ENCODE results near the gene PHACTR3. TPM values are rescaled to one million over a fixed set of nuclear protein-coding genes. Genes with fewer than 3 reads are reported as not detected.

Gene PHACTR3
- total RNA-seq, 1 donor = not detected

DNA sequence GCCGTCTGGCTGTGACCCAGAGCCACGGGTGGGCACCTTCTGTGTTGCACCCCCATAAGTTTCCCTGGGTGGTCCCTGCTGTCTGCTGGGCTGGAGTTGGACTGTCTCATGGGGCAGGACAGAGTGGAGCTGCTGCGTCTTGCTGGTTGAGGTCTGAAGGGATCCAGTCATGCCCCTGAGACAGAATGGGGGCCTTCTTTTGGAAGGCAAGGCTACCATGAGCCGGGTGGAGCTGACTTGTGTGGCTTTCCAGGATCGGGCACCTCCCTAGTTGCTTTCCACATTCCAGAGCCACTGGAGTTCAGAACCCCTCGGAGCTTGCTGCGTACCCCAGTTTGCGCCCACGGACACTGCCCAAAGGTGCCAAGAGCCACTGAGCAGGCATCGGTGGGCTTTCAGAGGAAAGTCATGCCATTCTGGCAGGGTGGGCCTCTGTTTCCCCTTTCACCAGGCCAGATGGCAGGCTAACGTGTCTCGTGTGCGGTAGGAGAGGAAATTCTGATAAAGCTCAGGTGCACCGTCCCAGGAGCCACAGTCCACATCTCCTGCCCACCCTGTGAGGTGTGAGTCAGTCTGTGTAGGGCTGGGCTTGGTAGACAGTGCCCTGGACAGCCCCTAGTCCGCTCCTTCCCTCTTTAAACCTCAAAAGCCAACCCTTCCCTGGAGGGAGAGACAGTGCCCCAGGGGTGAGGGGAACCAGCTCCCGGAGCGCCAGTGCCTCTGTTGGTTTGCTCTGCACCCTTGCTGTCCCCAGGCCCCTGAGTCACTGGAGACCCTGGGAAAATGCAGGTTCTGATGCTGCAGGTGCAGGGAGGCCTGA is 203.8 kb downstream of the PHACTR3 start:
- Histone ChIP-seq H3K4me1 (ENCODE audit: insufficient read depth, low read length) (no peaks in the 10 kb centered on the region), H3K27ac (ENCODE audit: low read depth, low read length) (no peak overlapping the region), H3K4me2 (ENCODE audit: insufficient read depth, low read length) (no peak overlapping the region), H3K4me3 (ENCODE audit: insufficient read depth, low read length) (no peak overlapping the region), H3K36me3 (ENCODE audit: insufficient read depth, low read length) (no peaks in the 10 kb centered on the region), H3K79me2 (ENCODE audit: insufficient read depth, low read length) (no peaks in the 10 kb centered on the region), H2AFZ (ENCODE audit: low read length) (no peak overlapping the region), H3K9me3 (ENCODE audit: low read depth, low read length) (no peaks in the 10 kb centered on the region), H4K20me1 (ENCODE audit: insufficient read depth, low read length) (no peaks in the 10 kb centered on the region), H3K27me3 (ENCODE audit: insufficient read depth, low read length) (no peaks in the 10 kb centered on the region)
- TF ChIP-seq, protein P1, sequence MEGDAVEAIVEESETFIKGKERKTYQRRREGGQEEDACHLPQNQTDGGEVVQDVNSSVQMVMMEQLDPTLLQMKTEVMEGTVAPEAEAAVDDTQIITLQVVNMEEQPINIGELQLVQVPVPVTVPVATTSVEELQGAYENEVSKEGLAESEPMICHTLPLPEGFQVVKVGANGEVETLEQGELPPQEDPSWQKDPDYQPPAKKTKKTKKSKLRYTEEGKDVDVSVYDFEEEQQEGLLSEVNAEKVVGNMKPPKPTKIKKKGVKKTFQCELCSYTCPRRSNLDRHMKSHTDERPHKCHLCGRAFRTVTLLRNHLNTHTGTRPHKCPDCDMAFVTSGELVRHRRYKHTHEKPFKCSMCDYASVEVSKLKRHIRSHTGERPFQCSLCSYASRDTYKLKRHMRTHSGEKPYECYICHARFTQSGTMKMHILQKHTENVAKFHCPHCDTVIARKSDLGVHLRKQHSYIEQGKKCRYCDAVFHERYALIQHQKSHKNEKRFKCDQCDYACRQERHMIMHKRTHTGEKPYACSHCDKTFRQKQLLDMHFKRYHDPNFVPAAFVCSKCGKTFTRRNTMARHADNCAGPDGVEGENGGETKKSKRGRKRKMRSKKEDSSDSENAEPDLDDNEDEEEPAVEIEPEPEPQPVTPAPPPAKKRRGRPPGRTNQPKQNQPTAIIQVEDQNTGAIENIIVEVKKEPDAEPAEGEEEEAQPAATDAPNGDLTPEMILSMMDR (IDR thresholded peaks at IDR 0.05; ENCODE audit: extremely low read depth, low read depth, low read length) = no peak
- DNase-seq (ENCODE audit: insufficient read length, low spot score, missing footprints) = no peak

DNA sequence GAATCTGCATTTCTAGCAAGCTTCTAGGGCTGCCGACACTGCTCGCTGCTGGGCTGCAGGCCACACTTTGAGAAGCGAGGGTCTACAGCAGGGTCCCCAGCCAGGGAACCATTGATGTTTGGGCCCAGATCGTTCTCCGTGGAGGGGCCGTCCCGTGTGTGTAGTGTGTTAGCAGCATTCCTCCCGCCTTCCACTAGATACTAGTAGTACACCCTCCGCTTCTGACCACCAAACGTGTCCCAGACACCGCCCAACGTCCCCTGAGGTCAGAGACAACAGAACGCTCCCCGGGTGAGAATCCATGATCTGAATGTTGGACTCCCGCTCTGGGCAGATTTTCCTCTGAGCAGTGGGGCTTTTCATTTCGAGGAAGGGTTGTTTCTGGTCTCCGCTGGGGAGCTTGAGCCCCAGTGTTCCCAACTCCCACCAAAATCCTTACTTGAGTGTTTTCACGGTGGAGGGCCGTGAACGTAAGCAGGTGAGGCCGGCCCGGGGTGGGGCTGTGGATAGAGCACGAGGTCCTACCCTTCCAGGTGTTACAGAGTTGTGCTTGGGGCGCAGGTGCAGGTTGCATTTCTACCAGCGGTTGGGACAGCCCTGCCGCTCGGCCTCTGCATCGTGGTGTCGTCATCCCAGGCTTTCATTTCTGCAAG is 204.5 kb downstream of the PHACTR3 start:
- Histone ChIP-seq H3K4me1 (ENCODE audit: insufficient read depth, low read length) (no peaks in the 10 kb centered on the region), H2AFZ (ENCODE audit: low read length) (no peak overlapping the region), H3K27ac (ENCODE audit: low read depth, low read length) (no peak overlapping the region), H3K4me3 (ENCODE audit: insufficient read depth, low read length) (no peak overlapping the region), H3K9me3 (ENCODE audit: low read depth, low read length) (no peaks in the 10 kb centered on the region), H3K36me3 (ENCODE audit: insufficient read depth, low read length) (no peaks in the 10 kb centered on the region), H3K79me2 (ENCODE audit: insufficient read depth, low read length) (no peaks in the 10 kb centered on the region), H3K27me3 (ENCODE audit: insufficient read depth, low read length) (no peaks in the 10 kb centered on the region), H4K20me1 (ENCODE audit: insufficient read depth, low read length) (no peaks in the 10 kb centered on the region), H3K4me2 (ENCODE audit: insufficient read depth, low read length) (no peak overlapping the region)
- no peak for DNase-seq (ENCODE audit: insufficient read length, low spot score, missing footprints)
- TF ChIP-seq, protein P1 (IDR thresholded peaks at IDR 0.05; ENCODE audit: extremely low read depth, low read depth, low read length) = no peak

DNA sequence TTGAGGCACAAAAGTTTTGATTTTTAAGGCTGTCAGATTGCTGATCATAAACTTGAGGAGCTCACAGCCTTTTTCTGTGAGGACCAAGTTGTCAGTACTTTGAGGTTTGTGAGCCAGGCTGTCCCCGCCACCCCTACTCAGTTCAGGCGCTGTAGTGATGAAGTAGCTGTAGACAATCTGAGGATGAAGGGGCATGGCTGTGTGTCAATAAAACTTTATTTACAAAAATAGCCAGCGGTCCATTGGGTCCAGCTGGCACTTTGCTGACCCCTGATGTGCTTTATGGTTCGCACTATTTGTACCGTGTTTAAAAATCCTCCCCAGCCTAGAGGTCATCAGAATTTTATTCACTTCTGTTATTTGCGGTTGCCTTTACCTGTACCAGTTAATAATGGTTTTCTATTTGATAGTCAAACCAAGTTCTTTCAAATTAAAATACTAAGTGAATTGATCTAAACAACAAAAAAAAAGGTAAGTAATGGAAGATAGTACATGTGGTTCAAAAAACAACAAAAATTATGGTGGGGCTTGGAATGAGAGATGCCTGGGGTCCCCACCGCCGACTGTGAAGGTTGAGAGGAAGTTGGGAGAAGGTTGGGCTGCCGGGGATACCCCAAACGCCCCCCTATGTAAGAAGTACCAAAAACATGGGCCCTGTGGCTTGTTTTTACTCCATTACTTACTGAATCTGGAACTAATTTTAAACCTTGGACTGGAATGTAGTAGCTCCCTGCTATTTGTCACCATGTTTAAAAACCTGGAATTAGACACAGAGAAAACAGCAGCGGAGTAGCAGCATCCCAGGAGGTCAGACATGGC is 205.5 kb downstream of the PHACTR3 start:
- no peaks in the 10 kb centered on the region for H3K36me3 ChIP-seq (ENCODE audit: insufficient read depth, low read length)
- H3K4me2 ChIP-seq (ENCODE audit: insufficient read depth, low read length) = no peak overlapping the region
- H3K4me3 ChIP-seq (ENCODE audit: insufficient read depth, low read length) = no peak overlapping the region
- no peaks in the 10 kb centered on the region for H3K27me3 ChIP-seq (ENCODE audit: insufficient read depth, low read length)
- H3K9me3 ChIP-seq (ENCODE audit: low read depth, low read length) = no peaks in the 10 kb centered on the region
- DNase-seq (ENCODE audit: insufficient read length, low spot score, missing footprints) = peak; percentile 50
- no peaks in the 10 kb centered on the region for H4K20me1 ChIP-seq (ENCODE audit: insufficient read depth, low read length)
- no peak overlapping the region for H3K27ac ChIP-seq (ENCODE audit: low read depth, low read length)
- H3K4me1 ChIP-seq (ENCODE audit: insufficient read depth, low read length) = no peaks in the 10 kb centered on the region
- H2AFZ ChIP-seq (ENCODE audit: low read length) = no peak overlapping the region
- no peaks in the 10 kb centered on the region for H3K79me2 ChIP-seq (ENCODE audit: insufficient read depth, low read length)
- TF ChIP-seq, protein P1 (IDR thresholded peaks at IDR 0.05; ENCODE audit: extremely low read depth, low read depth, low read length) = no peak

Measured in osteoblast (primary cell).